Naive B cell (primary cell): ENCODE results near the gene HTR6. TPM values are rescaled to one million over a fixed set of nuclear protein-coding genes. Genes with fewer than 3 reads are reported as not detected.
A peak's percentile ranks its signal among the peaks of the same experiment; 100 is the strongest.

Experiments used
- ATAC-seq, 2 donors: fragments of 150-1000 bp; cut with Tn5 transposase; 2 replicates each; pipeline ENCODE4 v1.10.0; 2021; ENCODE audit warnings: low read depth in 2 of 2, mild to moderate bottlenecking in 2 of 2, moderate library complexity in 2 of 2
- DNase-seq: peaks from one replicate; pipeline ENCODE4 v3.0.0; 2022
- H3K27ac Mint-ChIP-seq, 6 donors: one replicate each; pipeline ENCODE4 v1.8.0; 2020 to 2022; ENCODE audit warnings: mild to moderate bottlenecking in 6 of 6, mixed read lengths in 6 of 6, moderate library complexity in 5 of 6, inconsistent platforms in 2 of 6
- H3K27me3 Mint-ChIP-seq, 3 donors: one replicate each; pipeline ENCODE4 v1.8.0; 2021 to 2022; ENCODE audit warnings: mixed read lengths in 3 of 3, mild to moderate bottlenecking in 1 of 3
- H3K36me3 Mint-ChIP-seq, 2 donors: one replicate each; pipeline ENCODE4 v1.8.0; 2020 to 2022; ENCODE audit warnings: mixed read lengths in 2 of 2, inconsistent platforms in 1 of 2, mild to moderate bottlenecking in 1 of 2
- H3K4me1 Mint-ChIP-seq, 3 donors: one replicate each; pipeline ENCODE4 v1.8.0; 2020 to 2022; ENCODE audit warnings: mixed read lengths in 3 of 3, inconsistent platforms in 1 of 3, mild to moderate bottlenecking in 1 of 3, moderate library complexity in 1 of 3
- H3K4me3 Mint-ChIP-seq, 8 donors: one replicate each; pipeline ENCODE4 v1.8.0; 2020 to 2022; ENCODE audit warnings: mild to moderate bottlenecking in 8 of 8, mixed read lengths in 8 of 8, moderate library complexity in 8 of 8, inconsistent platforms in 2 of 8
- H3K9me3 Mint-ChIP-seq, 7 donors: one replicate each; pipeline ENCODE4 v1.8.0; 2020 to 2022; ENCODE audit warnings: mixed read lengths in 7 of 7, mild to moderate bottlenecking in 5 of 7, inconsistent platforms in 2 of 7, moderate library complexity in 1 of 7
- polyA plus RNA-seq, 6 donors: library from polyadenylated mRNA; unstranded; fragments of 300-500 nt; fragmentation: Illumina TruSeq; gene quantifications; one replicate each; pipeline ENCODE4 v1.2.3, GENCODE V29; 2021; ENCODE audit warnings: low read depth in 6 of 6

The HTR6 gene
- polyA plus RNA-seq, 6 donors from 2014 or later = not detected

DNA sequence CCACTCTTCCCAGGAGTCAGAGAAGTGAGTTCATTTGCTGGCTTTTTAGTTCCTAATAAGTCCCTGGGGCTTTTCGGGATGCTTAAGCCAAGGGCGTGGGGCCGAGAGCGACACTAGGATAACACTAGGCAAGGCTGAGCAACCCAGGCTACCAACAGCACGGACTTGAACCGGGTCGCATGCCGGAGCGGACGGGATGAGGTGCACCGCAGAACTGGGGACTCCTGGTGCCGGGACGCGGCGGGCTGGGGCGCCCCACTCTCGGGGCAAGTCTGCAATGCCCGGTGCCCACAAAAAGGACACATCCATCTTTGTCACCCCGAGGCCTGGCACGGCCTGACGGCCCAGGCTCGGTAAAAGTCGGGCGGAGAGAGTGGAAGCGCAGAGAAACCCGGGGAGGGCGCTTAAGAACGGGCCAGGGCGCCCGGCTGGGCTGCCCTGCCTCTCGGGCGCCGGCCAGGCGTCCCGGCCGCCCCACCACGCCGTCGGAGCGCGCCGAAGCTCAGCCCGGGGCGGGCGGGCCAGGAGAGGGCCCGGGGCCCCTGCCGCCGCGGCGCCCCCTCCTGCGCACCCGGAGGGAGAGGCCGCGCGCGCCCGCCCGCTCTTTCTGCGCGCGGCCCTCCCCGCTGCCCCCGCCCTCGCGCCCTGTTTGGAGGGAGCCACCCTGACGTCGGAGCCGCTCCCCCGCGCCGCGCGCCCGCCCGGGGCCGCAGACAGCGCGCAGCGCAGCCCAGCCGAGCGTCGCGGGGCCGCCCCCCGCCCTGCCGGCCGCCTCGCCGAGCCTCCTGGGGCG, 20.9 kb upstream of the HTR6 start, which contains the start of gene NBL1:
Gene NBL1 (plus strand): TSS at position 710 of the 793 bp plus-strand sequence. CDS start 10,720 bp downstream, outside the sequence.
- peak; percentile 80 to 82 for ATAC-seq
- H3K27me3 Mint-ChIP-seq = peaks cover 55 to 77% (median 69%) of the 10 kb centered on the region in 3 donors
- no peaks in the 10 kb centered on the region for H3K9me3 Mint-ChIP-seq

DNA sequence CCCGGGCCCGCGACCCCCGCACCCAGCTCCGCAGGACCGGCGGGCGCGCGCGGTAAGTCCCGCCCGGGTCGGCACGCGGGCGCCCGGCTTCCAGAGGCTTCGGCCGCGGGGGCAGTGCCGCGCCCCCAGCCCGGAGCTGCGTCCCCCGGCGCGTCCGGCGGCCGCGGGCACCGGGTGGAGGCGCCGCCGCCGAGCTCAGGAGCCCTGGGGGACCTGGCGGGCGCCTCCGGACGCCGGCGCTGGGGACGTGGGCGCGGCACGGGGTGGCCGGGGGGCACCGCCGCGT, 20.3 kb upstream of the HTR6 start:
- Mint-ChIP-seq H3K27me3 (peaks cover 50 to 77% (median 64%) of the 10 kb centered on the region in 3 donors), H3K36me3 (peaks cover 0 to 8% of the 10 kb centered on the region in 2 donors)
- peak in 1 of 2 donors; percentile 13 for ATAC-seq

More for the DNA sequence above, 20.9 kb upstream of the HTR6 start, which contains the start of gene NBL1:
- Mint-ChIP-seq H3K27ac (peak within 1 kb of the TSS in 4 of 6 donors; percentile 21 to 82 (median 74)), H3K4me3 (peak within 1 kb of the TSS; percentile 86 to 96 (median 91)), H3K4me1 (peaks cover 21 to 33% (median 27%) of the 10 kb centered on the region in 3 donors), H3K36me3 (peaks cover 0 to 8% of the 10 kb centered on the region in 2 donors)
- DNase-seq = peak; percentile 44

DNA sequence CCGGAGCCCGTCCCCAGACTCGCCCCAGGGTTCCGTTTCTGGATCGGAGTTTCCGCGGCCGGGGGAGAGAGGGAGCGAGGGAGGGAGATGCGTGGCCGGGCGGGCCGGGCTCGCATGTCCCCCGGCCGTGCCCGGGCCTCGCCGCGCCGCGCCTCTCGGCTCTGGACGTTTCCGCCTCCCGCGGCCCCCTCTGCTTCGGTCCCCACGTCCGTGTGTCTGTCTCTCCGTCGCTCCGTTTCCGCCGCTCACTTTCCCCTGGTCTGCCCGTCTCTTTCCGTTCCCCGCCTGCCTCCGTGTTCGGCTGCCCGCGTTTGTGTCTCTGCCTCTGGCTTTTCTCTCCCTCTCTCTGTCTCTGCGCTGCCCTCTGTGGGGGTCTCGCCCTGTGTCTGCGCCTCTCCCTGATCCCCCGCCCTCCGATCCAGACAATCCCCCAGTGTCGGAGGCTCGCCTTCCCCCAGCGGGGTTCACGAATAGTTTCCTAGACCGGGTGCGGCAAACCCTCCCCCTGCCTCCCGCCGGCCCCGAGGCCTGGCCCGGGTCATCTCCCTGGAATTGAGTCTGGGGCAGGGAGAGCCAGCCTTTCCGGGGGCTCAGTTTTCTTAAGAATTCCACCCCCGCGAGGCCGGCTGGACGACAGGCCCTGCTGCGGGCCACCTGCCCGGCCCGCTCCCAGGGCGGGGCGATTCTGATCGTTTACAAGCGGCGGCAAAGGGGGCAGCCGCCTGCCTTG, 19.8 kb upstream of the HTR6 start:
- Mint-ChIP-seq H3K36me3 (peaks cover 0 to 8% of the 10 kb centered on the region in 2 donors), H3K9me3 (no peaks in the 10 kb centered on the region)
- peak; percentile 26 for ATAC-seq

More for the DNA sequence above, 20.3 kb upstream of the HTR6 start:
- H3K4me3 Mint-ChIP-seq = peak overlapping the region in 2 of 8 donors; percentile 87 to 95
- peaks cover 21 to 33% (median 27%) of the 10 kb centered on the region in 3 donors for H3K4me1 Mint-ChIP-seq
- DNase-seq = no peak
- H3K9me3 Mint-ChIP-seq = no peaks in the 10 kb centered on the region
- peak overlapping the region in 1 of 6 donors; percentile 82 for H3K27ac Mint-ChIP-seq

DNA sequence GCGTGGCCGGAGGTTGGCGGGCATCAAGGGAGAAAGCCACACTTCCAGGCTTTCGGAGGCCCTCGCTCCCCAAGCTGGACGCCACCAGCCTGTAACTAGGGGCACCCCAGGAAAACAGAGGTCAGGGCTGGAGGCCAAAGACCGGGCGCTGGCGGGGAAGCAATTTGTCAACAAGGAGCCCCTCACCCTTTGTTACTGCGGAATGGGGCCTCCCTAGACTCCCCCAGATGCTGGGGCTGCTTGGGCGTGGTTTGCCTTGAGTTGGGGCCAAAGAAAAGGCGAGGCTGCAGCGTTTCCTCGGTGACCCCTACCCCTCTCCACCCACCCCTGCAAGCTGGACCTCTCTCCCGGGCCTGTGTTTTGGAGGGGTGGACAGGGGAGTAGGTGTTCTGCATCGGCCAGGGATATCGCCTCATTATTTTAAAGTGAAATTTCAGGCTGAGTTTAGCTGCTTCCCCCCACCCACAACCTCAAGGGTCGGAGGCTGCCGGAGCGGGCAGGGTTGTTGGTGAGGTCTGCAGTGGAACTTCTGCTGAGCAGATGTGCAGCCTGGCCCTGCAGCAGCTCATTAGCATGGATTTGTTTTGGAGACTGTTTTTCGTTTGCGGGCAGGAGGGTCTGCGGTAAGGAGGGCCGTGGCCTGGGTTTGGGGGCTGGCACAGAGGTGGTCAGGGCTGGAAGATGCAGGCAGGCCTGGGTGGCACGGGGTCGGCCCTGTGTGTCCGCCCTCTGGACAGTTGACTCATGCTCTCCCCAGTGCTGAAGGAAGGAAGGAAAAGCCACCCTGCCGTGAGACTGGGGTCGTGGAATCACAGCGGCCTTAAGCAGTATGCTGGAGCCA, 19.0 kb upstream of the HTR6 start:
- H3K27me3 Mint-ChIP-seq = peaks cover 46 to 80% (median 67%) of the 10 kb centered on the region in 3 donors
- DNase-seq (no peak), ATAC-seq (no peak)
- H3K9me3 Mint-ChIP-seq = no peaks in the 10 kb centered on the region
- H3K27ac Mint-ChIP-seq = peak overlapping the region in 2 of 6 donors; percentile 18 to 76
- H3K36me3 Mint-ChIP-seq = peaks cover 0 to 8% of the 10 kb centered on the region in 2 donors
- H3K4me3 Mint-ChIP-seq = peak overlapping the region in 7 of 8 donors; percentile 15 to 95 (median 55)
- H3K4me1 Mint-ChIP-seq = peaks cover 21 to 33% (median 27%) of the 10 kb centered on the region in 3 donors

More for the DNA sequence above, 19.8 kb upstream of the HTR6 start:
- Mint-ChIP-seq H3K4me3 (peak overlapping the region; percentile 86 to 96 (median 89)), H3K4me1 (peaks cover 21 to 33% (median 27%) of the 10 kb centered on the region in 3 donors), H3K27ac (peak overlapping the region in 2 of 6 donors; percentile 81 to 82), H3K27me3 (peaks cover 50 to 80% (median 63%) of the 10 kb centered on the region in 3 donors)
- no peak for DNase-seq

DNA sequence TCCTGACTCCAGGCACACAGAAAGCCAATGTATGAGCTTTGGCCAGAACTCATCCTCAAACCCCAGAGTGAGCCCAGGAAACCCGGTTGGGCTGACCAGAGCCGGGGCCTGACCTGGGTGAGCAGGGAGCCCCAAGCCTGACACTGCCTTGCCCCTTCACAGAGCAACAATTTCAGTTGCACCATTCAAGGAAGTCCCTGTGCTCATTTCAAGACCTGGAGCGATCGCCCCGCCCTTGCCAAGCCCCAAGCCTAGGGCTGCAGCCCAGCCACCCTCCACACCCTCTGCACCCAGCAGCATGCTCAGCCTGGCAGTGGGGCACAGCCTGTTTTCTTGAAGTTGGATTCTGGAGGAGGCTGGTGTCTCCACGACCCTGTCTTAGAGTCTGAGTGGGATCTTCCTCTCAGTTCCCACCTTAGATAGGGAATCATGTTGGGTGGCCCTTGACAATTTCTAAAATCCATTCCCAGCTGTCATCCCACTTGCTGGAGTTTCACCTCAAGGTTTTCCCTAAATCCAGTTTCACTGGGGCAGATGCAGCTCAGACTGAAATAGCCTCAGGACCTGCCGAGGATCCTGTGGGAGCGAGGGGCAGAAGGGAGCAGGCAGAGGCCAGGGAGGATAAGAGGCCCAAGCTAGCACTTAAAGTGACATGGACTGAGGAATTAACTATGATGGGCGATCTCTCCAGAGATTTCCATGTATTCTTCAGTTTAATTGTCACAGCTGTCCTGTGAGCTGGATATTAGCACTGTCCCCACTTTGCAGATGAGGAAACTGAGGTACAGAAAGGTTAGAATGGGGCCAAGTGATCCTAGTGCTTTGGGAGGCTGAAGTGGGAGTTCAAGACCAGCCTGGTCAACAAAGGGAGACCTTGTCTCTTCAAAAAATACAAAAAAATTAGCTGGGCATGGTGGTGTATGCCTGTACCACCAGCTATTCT, 18.0 kb upstream of the HTR6 start:
- Mint-ChIP-seq H3K27ac (peak overlapping the region in 1 of 6 donors; percentile 76), H3K36me3 (peaks cover 0 to 8% of the 10 kb centered on the region in 2 donors), H3K9me3 (no peaks in the 10 kb centered on the region), H3K4me1 (peaks cover 25 to 33% (median 27%) of the 10 kb centered on the region in 3 donors), H3K4me3 (peak overlapping the region in 5 of 8 donors; percentile 5 to 84 (median 16)), H3K27me3 (peaks cover 37 to 79% (median 62%) of the 10 kb centered on the region in 3 donors)
- DNase-seq = no peak
- ATAC-seq = no peak

GRCh38 chr1:19647643-19648042, 17.0 kb upstream of the HTR6 start:
- Mint-ChIP-seq H3K9me3 (no peaks in the 10 kb centered on the region), H3K27me3 (peaks cover 30 to 75% (median 58%) of the 10 kb centered on the region in 3 donors), H3K4me3 (peak overlapping the region in 2 of 8 donors; percentile 13 to 55), H3K27ac (peak overlapping the region in 2 of 6 donors; percentile 16 to 34), H3K4me1 (peaks cover 24 to 33% (median 27%) of the 10 kb centered on the region in 3 donors), H3K36me3 (peaks cover 0 to 8% of the 10 kb centered on the region in 2 donors)
- ATAC-seq (peak in 1 of 2 donors; percentile 18), DNase-seq (no peak)

DNA sequence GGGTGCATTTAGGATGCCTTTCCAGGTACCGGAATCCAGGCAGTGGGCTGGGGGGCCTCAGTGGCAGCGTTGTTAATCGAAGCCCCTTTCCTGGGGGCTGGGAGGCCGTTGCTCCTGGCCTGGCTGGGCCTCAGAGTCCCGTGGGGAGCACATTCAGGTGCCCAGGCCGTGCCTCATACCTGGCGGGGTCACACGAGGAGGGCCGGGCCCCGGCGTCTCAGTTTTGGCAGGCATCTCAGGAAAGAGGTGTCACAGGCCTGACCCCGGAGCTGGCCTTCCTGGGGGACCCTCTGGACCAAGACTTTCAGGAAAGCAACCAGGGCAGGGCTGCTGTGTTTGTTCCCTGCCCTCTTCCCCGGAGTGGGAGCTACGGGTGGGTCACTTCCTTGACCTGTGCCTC, 16.4 kb upstream of the HTR6 start:
- H3K27me3 Mint-ChIP-seq = peaks cover 24 to 69% (median 52%) of the 10 kb centered on the region in 3 donors
- H3K36me3 Mint-ChIP-seq = peaks cover 0 to 8% of the 10 kb centered on the region in 2 donors
- no peak for ATAC-seq
- no peak for DNase-seq
- H3K27ac Mint-ChIP-seq = no peak overlapping the region
- peaks cover 21 to 30% (median 27%) of the 10 kb centered on the region in 3 donors for H3K4me1 Mint-ChIP-seq
- H3K9me3 Mint-ChIP-seq = no peaks in the 10 kb centered on the region
- H3K4me3 Mint-ChIP-seq = peak overlapping the region in 1 of 8 donors; percentile 55

- ATAC-seq = no peak
Measured at GRCh38 chr1:19648689-19649088, 16.0 kb upstream of the HTR6 start.

GRCh38 chr1:19650416-19651140, 14.1 kb upstream of the HTR6 start:
- Mint-ChIP-seq H3K27ac (no peak overlapping the region), H3K4me3 (no peak overlapping the region)

More at GRCh38 chr1:19648689-19649088, 16.0 kb upstream of the HTR6 start:
- peaks cover 0 to 8% of the 10 kb centered on the region in 2 donors for H3K36me3 Mint-ChIP-seq
- H3K9me3 Mint-ChIP-seq = no peaks in the 10 kb centered on the region
- no peak overlapping the region for H3K27ac Mint-ChIP-seq
- no peak overlapping the region for H3K4me3 Mint-ChIP-seq
- DNase-seq = no peak
- peaks cover 23 to 68% (median 48%) of the 10 kb centered on the region in 3 donors for H3K27me3 Mint-ChIP-seq
- peaks cover 17 to 29% (median 24%) of the 10 kb centered on the region in 3 donors for H3K4me1 Mint-ChIP-seq

DNA sequence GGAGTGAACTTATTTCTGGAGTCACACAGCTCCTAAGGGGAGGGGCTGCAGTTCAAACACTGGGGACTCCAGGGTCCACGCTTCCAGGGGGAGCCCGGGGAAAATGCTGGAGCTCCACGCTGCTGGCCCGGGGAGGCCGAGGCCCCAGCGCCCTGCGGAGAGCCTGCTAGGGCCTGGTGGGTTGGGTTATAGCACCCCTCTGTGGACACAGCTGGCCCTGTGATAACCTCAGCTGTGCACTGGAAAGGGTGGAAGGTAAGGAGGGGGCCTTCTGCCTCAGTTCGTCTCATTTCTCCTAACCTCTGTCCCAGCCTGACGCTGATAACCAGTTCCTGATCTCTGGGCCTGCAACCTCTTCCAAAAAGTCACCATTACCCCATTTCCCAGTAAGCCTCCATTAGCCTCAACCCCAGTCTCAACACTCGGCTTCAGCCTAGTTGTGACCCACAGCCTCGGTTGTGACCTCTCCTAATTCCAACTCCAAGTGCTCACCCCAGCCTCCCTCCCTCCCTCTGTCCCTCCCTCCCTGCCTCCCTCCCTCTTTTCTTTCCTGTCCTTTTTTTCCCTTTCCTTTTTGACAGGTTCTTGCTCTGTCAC, 13.4 kb upstream of the HTR6 start:
- H3K27me3 Mint-ChIP-seq = peaks cover 24 to 62% (median 40%) of the 10 kb centered on the region in 3 donors
- H3K4me1 Mint-ChIP-seq = peaks cover 12 to 16% (median 16%) of the 10 kb centered on the region in 3 donors
- no peaks in the 10 kb centered on the region for H3K9me3 Mint-ChIP-seq
- ATAC-seq = peak; percentile 62 to 63
- H3K4me3 Mint-ChIP-seq = no peak overlapping the region
- peak overlapping the region in 1 of 6 donors; percentile 47 for H3K27ac Mint-ChIP-seq
- no peak for DNase-seq
- no peaks in the 10 kb centered on the region for H3K36me3 Mint-ChIP-seq

More at GRCh38 chr1:19650416-19651140, 14.1 kb upstream of the HTR6 start:
- DNase-seq (no peak), ATAC-seq (no peak)
- H3K36me3 Mint-ChIP-seq = no peaks in the 10 kb centered on the region
- peaks cover 12 to 19% (median 19%) of the 10 kb centered on the region in 3 donors for H3K4me1 Mint-ChIP-seq
- peaks cover 24 to 61% (median 40%) of the 10 kb centered on the region in 3 donors for H3K27me3 Mint-ChIP-seq
- H3K9me3 Mint-ChIP-seq = no peaks in the 10 kb centered on the region

- Mint-ChIP-seq H3K27me3 (peaks cover 10 to 60% (median 37%) of the 10 kb centered on the region in 3 donors), H3K4me1 (peaks cover 4 to 8% (median 8%) of the 10 kb centered on the region in 3 donors)
Measured at GRCh38 chr1:19654386-19654785, 10.3 kb upstream of the HTR6 start.

More at GRCh38 chr1:19654386-19654785, 10.3 kb upstream of the HTR6 start:
- no peaks in the 10 kb centered on the region for H3K36me3 Mint-ChIP-seq
- no peak overlapping the region for H3K4me3 Mint-ChIP-seq
- no peak overlapping the region for H3K27ac Mint-ChIP-seq
- H3K9me3 Mint-ChIP-seq = no peaks in the 10 kb centered on the region
- DNase-seq (no peak), ATAC-seq (no peak)
